SH-SY5Y (cell line): ENCODE measurements around the gene PSKH1.

Experiments
- GATA2 ChIP-seq: IDR thresholded peaks from 2 replicates; pipeline ENCODE4 v1.6.1; 2011; ENCODE audit warnings: mild to moderate bottlenecking, low read depth, low read length
- GATA3 ChIP-seq: IDR thresholded peaks from 2 replicates; pipeline ENCODE4 v1.6.1; 2011; ENCODE audit warnings: low read depth, mild to moderate bottlenecking, low read length, moderate library complexity

DNA sequence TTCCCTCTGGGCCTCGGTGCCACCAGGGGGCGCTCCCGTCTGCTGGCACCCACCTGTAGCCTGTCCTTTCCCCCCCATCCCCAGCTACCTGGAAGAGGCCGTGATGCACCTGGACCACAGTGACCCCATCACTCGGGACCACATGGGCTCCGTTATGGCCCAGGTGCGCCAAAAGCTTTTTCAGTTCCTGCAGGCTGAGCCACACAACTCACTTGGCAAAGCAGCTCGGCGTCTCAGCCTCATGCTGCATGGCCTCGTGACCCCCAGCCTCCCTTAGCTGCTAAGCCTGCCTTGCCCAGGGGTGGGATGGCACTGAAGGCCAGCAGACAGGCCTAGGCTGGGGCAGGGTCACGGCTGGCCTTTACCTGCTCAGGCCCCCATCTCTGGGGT, 9.2 kb upstream of the PSKH1 start:
- TF ChIP-seq GATA2 (no peak), GATA3 (no peak)
